ENCODE results near the gene THBS2.

GRCh38 chr6:169233181-169233580, 20.5 kb downstream of the THBS2 start:
- TF ChIP-seq CTCF (IDR thresholded peaks at IDR 0.05) (no peak), POLR2A (IDR thresholded peaks at IDR 0.05) (no peak), EP300 (IDR thresholded peaks at IDR 0.05) (no peak)

All from ovary (tissue), 3 donors.